SIG-M5 treated with dmso at 0.1 percent for 504 hours (cell line): Measurements from ENCODE around the gene DHRS2.
A peak's percentile ranks its signal among the peaks of the same experiment; 100 is the strongest.
"Not testable (repeated sequence)": the region's sequence is repeated elsewhere in the genome, so short reads cannot be mapped to it uniquely, and the experiment has no call there.

Experiments
- DNase-seq: peaks from one replicate; lab custom pipeline; 2025; ENCODE audit not compliant: unreplicated experiment; lab: John Stamatoyannopoulos, UW

The DHRS2 gene

GRCh38 chr14:23632461-23633159 lies 3.6 kb upstream of the DHRS2 start:
- DNase-seq = no peak

- no peak for DNase-seq
Measured at GRCh38 chr14:23633160-23633701, 2.9 kb upstream of the DHRS2 start.

- not testable (repeated sequence) for DNase-seq
Measured at GRCh38 chr14:23634698-23635412, 1.3 kb upstream of the DHRS2 start.

GRCh38 chr14:23637312-23637654 lies 1.1 kb downstream of the DHRS2 start:
- DNase-seq = not testable (repeated sequence)

GRCh38 chr14:23637655-23638413 lies 1.7 kb downstream of the DHRS2 start:
- DNase-seq = not testable (repeated sequence)

- DNase-seq = no peak
Measured at GRCh38 chr14:23638414-23639047, 2.4 kb downstream of the DHRS2 start.

GRCh38 chr14:23639048-23639890 lies 3.1 kb downstream of the DHRS2 start:
- no peak for DNase-seq

GRCh38 chr14:23639891-23640523 lies 3.8 kb downstream of the DHRS2 start:
- no peak for DNase-seq

- no peak for DNase-seq
Measured at GRCh38 chr14:23640524-23641141, 4.5 kb downstream of the DHRS2 start.

- DNase-seq = no peak
Measured at GRCh38 chr14:23641180-23641914, 5.2 kb downstream of the DHRS2 start.

GRCh38 chr14:23641915-23642588 lies 5.9 kb downstream of the DHRS2 start:
- peak; percentile 33 for DNase-seq

GRCh38 chr14:23643533-23644194 lies 7.5 kb downstream of the DHRS2 start:
- DNase-seq = no peak

- DNase-seq = no peak
Measured at GRCh38 chr14:23644195-23644918, 8.2 kb downstream of the DHRS2 start.

- DNase-seq = no peak
Measured at GRCh38 chr14:23644919-23645336, 8.8 kb downstream of the DHRS2 start.

GRCh38 chr14:23645504-23645811 lies 9.3 kb downstream of the DHRS2 start:
- DNase-seq = no peak

GRCh38 chr14:23645812-23646647 lies 9.9 kb downstream of the DHRS2 start:
- DNase-seq = no peak
